ENCODE data around the gene MED17. TPM values are rescaled to one million over a fixed set of nuclear protein-coding genes. Genes with fewer than 3 reads are reported as not detected.
A peak's percentile ranks its signal among the peaks of the same experiment; 100 is the strongest.

MED17 gene
- total and polyA plus RNA-seq, 2 of the 13 experiments (the other 11 are each of a cell fraction or from before 2014, with no cell fraction given): 23.1 to 37.0 TPM

DNA sequence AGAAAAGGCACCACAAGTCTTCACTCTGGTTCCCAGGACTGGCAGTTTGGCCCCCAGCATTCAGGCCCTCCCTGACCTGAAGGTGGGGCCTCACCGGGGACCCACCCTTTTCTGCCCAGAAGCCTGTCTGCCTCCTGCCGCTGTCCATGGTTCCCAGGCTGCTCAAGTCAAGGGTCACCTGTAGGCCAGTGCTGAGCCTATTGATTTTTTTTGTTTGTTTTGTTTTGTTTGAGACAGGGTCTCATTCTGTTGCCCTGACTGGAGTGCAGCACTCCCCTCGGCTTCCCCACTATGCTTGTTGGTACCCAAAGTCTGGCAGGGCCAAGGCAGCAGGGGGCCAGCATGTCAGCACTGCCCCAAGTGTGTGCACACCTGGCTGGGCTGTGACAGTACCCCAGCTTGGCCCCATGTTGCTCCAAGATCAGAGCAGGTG, 11.0 kb upstream of the MED17 start (continued):
- TF ChIP-seq IRF1 (CRISPR knock-in tag; IDR thresholded peaks at IDR 0.05; ENCODE audit: low read depth): peak; percentile 74; the same call in 1 of the 2 replicates
- TF ChIP-seq ZFP37 (CRISPR knock-in tag; IDR thresholded peaks at IDR 0.05; ENCODE audit: borderline replicate concordance): no peak
- TF ChIP-seq ZFY (CRISPR knock-in tag; IDR thresholded peaks at IDR 0.05): no peak
- TF ChIP-seq ZFP36L1 (CRISPR knock-in tag; IDR thresholded peaks at IDR 0.05): no peak
- no peak for TF ChIP-seq CEBPG (CRISPR knock-in tag; IDR thresholded peaks at IDR 0.05)
- 0 out of 2 replicates have a peak, but pooled peaks have one; percentile 69 for TF ChIP-seq ZNF441 (CRISPR knock-in tag; IDR thresholded peaks at IDR 0.05; ENCODE audit: borderline replicate concordance)
- TF ChIP-seq TEAD2 (CRISPR knock-in tag; IDR thresholded peaks at IDR 0.05): no peak
- TF ChIP-seq, protein P1, sequence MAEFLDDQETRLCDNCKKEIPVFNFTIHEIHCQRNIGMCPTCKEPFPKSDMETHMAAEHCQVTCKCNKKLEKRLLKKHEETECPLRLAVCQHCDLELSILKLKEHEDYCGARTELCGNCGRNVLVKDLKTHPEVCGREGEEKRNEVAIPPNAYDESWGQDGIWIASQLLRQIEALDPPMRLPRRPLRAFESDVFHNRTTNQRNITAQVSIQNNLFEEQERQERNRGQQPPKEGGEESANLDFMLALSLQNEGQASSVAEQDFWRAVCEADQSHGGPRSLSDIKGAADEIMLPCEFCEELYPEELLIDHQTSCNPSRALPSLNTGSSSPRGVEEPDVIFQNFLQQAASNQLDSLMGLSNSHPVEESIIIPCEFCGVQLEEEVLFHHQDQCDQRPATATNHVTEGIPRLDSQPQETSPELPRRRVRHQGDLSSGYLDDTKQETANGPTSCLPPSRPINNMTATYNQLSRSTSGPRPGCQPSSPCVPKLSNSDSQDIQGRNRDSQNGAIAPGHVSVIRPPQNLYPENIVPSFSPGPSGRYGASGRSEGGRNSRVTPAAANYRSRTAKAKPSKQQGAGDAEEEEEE (CRISPR knock-in tag; IDR thresholded peaks at IDR 0.05; ENCODE audit: borderline replicate concordance): no peak
- TF ChIP-seq, protein P2, sequence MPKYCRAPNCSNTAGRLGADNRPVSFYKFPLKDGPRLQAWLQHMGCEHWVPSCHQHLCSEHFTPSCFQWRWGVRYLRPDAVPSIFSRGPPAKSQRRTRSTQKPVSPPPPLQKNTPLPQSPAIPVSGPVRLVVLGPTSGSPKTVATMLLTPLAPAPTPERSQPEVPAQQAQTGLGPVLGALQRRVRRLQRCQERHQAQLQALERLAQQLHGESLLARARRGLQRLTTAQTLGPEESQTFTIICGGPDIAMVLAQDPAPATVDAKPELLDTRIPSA (CRISPR knock-in tag; IDR thresholded peaks at IDR 0.05; ENCODE audit: borderline replicate concordance): no peak
- TF ChIP-seq RFX1 (IDR thresholded peaks at IDR 0.05): no peak
- TF ChIP-seq, protein P3, sequence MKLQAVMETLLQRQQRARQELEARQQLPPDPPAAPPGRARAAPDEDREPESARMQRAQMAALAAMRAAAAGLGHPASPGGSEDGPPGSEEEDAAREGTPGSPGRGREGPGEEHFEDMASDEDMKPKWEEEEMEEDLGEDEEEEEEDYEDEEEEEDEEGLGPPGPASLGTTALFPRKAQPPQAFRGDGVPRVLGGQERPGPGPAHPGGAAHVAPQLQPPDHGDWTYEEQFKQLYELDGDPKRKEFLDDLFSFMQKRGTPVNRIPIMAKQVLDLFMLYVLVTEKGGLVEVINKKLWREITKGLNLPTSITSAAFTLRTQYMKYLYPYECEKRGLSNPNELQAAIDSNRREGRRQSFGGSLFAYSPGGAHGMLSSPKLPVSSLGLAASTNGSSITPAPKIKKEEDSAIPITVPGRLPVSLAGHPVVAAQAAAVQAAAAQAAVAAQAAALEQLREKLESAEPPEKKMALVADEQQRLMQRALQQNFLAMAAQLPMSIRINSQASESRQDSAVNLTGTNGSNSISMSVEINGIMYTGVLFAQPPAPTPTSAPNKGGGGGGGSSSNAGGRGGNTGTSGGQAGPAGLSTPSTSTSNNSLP (IDR thresholded peaks at IDR 0.05; ENCODE audit: low read depth, low read length): no peak
- TF ChIP-seq ZBTB10 (CRISPR knock-in tag; IDR thresholded peaks at IDR 0.05; ENCODE audit: borderline replicate concordance): no peak
- peak; percentile 77; the same call in 1 of the 2 replicates for TF ChIP-seq TFAP4 (IDR thresholded peaks at IDR 0.05; ENCODE audit: borderline replicate concordance, low read depth)
- no peak for TF ChIP-seq ZNF724P (CRISPR knock-in tag; IDR thresholded peaks at IDR 0.05; ENCODE audit: borderline replicate concordance)
- no peak for TF ChIP-seq LCORL (IDR thresholded peaks at IDR 0.05)
- peak; percentile 79 for TF ChIP-seq LCORL (CRISPR knock-in tag; IDR thresholded peaks at IDR 0.05)
- TF ChIP-seq MLXIP (CRISPR knock-in tag; IDR thresholded peaks at IDR 0.05; ENCODE audit: borderline replicate concordance): no peak

Measured in HepG2 (cell line).